Progenitor cell of endocrine pancreas (in vitro differentiated cells): ENCODE results near the gene P4HA3. TPM values are rescaled to one million over a fixed set of nuclear protein-coding genes. Genes with fewer than 3 reads are reported as not detected.

Source experiments
- DNase-seq: peaks from one replicate; pipeline ENCODE4 v3.0.0; 2021; ENCODE audit warnings: low spot score; ENCODE audit not compliant: unreplicated experiment
- H3K27ac Mint-ChIP-seq: 2 replicates; pipeline ENCODE4 v1.8.0; 2021; ENCODE audit warnings: mild to moderate bottlenecking, moderate library complexity, mixed read lengths
- H3K27me3 Mint-ChIP-seq: 2 replicates; pipeline ENCODE4 v1.8.0; 2021; ENCODE audit warnings: mixed read lengths
- H3K36me3 Mint-ChIP-seq: 2 replicates; pipeline ENCODE4 v1.8.0; 2022; ENCODE audit warnings: mixed read lengths; ENCODE audit not compliant: insufficient read depth
- H3K4me1 Mint-ChIP-seq: 2 replicates; pipeline ENCODE4 v1.8.0; 2021; ENCODE audit warnings: low read depth, mixed read lengths
- H3K4me3 Mint-ChIP-seq: 2 replicates; pipeline ENCODE4 v1.8.0; 2021; ENCODE audit warnings: low read depth, mild to moderate bottlenecking, moderate library complexity, mixed read lengths
- H3K9me3 Mint-ChIP-seq: 2 replicates; pipeline ENCODE4 v1.8.0; 2021; ENCODE audit warnings: low read depth, mixed read lengths
- total RNA-seq: library from RNA; stranded (reverse); gene quantifications from 2 replicates; pipeline ENCODE4 v1.2.1, GENCODE V29; 2021
- TF ChIP-seq, protein P1 (sequence below): fragments of 200-600 bp; sonication (generic); IDR thresholded peaks from one replicate; pipeline ENCODE4 v1.5.0; 2021; ENCODE audit warnings: antibody characterized with exemption, mild to moderate bottlenecking; ENCODE audit not compliant: unreplicated experiment

The P4HA3 gene
- total RNA-seq, 1 donor from 2014 or later: 0.17 TPM

DNA sequence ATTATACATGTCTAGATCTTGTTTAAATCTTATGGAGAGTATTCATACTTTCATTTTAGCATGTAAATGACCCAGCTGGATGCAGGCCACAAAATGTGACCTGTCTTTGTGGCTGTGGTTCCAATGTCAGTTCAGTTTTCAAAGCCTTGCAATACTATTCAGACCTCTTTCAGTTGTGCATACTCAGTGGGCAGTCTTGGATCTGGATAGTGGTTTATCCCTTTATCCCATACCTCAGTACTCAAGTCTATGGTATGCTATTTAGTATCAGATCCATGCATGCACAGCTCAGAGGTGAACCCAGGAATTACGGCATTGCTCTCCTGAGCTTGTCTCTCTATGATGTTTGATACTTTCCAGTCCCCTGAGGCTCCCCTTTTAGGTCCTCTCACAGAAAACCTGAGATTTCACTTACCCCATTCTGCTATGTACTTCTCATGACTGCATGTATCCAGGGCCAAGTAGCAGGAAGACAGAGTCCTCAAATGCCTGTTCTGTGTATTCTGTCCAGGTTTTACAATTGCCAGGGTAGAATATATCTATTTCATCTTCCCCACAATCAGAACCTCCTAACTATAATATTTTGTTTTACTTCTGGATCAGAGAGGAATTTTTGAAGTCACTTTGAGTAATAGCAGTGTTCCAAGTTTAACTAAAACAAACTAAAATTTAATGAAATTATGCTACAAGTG lies 6.9 kb upstream of the P4HA3 start:
- no peaks in the 10 kb centered on the region for H3K4me1 Mint-ChIP-seq
- peaks cover 13% of the 10 kb centered on the region for H3K9me3 Mint-ChIP-seq
- no peak for DNase-seq
- peaks cover 6% of the 10 kb centered on the region for H3K27me3 Mint-ChIP-seq
- no peak overlapping the region for H3K4me3 Mint-ChIP-seq
- H3K27ac Mint-ChIP-seq: no peak overlapping the region
- no peaks in the 10 kb centered on the region for H3K36me3 Mint-ChIP-seq
- TF ChIP-seq, protein P1, sequence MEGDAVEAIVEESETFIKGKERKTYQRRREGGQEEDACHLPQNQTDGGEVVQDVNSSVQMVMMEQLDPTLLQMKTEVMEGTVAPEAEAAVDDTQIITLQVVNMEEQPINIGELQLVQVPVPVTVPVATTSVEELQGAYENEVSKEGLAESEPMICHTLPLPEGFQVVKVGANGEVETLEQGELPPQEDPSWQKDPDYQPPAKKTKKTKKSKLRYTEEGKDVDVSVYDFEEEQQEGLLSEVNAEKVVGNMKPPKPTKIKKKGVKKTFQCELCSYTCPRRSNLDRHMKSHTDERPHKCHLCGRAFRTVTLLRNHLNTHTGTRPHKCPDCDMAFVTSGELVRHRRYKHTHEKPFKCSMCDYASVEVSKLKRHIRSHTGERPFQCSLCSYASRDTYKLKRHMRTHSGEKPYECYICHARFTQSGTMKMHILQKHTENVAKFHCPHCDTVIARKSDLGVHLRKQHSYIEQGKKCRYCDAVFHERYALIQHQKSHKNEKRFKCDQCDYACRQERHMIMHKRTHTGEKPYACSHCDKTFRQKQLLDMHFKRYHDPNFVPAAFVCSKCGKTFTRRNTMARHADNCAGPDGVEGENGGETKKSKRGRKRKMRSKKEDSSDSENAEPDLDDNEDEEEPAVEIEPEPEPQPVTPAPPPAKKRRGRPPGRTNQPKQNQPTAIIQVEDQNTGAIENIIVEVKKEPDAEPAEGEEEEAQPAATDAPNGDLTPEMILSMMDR: no peak

DNA sequence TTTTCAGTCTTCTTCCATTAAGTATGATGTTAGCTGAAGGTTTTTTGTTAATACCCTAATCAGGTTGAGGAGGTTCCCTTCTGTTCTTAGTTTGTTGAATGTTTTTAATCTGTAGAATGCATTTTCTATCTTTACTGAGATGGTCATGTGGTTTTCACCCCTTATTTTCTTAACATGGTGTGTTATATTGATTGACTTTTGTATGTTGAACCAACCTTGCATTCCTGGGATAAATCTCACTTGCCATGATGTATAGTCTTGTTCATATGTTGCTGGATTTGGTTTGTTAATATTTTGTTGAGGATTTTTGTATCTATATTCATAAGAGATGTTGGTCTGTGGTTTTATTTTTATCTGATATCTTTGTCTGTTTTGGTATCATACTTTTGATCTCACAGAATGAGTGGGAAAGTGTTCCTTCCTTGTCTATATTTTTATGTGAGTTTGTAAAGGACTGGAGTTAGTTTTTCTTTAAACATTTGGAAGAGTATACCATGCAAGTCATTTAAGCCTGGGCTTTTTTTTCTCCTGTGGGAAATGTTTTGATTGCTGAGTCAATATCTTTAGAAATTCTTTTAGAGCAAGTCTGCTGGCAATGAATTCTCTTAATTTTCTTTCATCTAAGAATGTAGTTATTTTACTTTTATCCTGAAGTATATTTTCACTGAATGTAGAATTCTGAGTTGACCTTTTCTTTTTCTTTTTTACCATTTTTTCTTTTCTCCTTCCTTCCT lies 5.5 kb upstream of the P4HA3 start:
- no peaks in the 10 kb centered on the region for H3K36me3 Mint-ChIP-seq
- peaks cover 13% of the 10 kb centered on the region for H3K9me3 Mint-ChIP-seq
- TF ChIP-seq, protein P1: no peak
- H3K27ac Mint-ChIP-seq: no peak overlapping the region
- H3K4me1 Mint-ChIP-seq: no peaks in the 10 kb centered on the region
- H3K4me3 Mint-ChIP-seq: no peak overlapping the region
- peaks cover 17% of the 10 kb centered on the region for H3K27me3 Mint-ChIP-seq
- DNase-seq: no peak

DNA sequence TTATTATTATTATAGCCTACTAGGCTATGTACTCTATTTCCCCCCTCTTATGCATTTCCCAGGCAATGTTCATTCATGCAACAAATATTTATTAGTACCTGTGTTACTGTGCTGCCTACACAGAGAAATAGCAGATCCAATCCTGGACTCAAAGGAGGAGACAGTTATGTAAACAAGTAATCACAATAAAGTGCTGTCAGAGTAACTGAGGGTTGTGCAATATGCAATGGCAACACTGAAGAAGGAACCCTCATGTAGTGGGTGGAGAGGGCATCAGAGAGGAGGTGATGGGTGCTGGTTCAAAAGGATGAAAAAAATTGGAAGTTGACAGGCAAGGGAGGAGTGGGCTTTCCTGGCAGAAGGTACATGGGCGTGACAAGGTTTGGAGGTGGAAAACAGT lies 886 bp upstream of the P4HA3 start:
- no peak overlapping the region for H3K4me3 Mint-ChIP-seq
- H3K27ac Mint-ChIP-seq: no peak overlapping the region
- DNase-seq: no peak
- TF ChIP-seq, protein P1: no peak
- no peaks in the 10 kb centered on the region for H3K36me3 Mint-ChIP-seq
- peaks cover 3% of the 10 kb centered on the region for H3K4me1 Mint-ChIP-seq
- peaks cover 10% of the 10 kb centered on the region for H3K9me3 Mint-ChIP-seq
- peaks cover 46% of the 10 kb centered on the region for H3K27me3 Mint-ChIP-seq

DNA sequence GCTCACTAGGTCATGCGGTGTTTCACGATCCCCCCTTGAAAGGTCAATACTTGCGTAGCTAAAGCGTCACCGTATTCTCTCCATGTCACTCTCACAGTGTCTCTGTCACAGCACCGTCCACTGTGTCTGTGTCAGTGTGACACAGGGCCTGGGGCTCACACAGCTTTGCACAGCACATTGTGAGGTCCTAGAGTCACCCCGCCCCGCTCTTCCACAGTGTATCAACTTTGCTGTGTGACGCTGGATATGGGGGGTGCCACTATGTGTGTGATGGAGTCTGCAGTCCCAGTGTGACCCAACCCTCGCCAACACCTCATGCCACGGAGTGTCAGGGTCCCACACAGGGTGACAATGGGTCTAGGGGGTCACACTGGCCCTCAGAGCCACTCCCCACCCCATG lies 583 bp downstream of the P4HA3 start:
- Mint-ChIP-seq H3K4me1 (peaks cover 3% of the 10 kb centered on the region), H3K27ac (no peak overlapping the region)
- TF ChIP-seq, protein P1: no peak

DNA sequence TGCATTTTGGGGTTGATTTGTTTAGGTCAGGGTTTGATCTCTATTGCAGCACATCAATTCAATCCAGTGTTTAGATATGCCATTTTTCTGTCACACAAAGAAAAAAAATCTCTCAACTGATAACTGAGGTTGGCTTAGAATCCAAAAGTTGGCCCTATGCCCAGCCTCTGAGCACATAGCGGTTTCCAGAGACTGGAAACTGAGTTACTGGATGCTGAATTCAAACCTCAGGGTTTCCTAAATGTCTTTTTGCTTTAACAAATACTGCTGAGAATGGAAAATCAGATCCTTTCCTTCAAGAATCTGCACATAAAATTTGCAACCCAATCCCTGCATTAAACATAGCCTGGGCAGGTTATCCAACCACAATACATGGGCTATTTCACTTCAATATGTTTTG lies 4.0 kb downstream of the P4HA3 start:
- Mint-ChIP-seq H3K27ac (no peak overlapping the region), H3K9me3 (no peaks in the 10 kb centered on the region), H3K4me3 (no peak overlapping the region), H3K36me3 (no peaks in the 10 kb centered on the region), H3K27me3 (peaks cover 58% of the 10 kb centered on the region), H3K4me1 (peaks cover 3% of the 10 kb centered on the region)
- no peak for DNase-seq
- TF ChIP-seq, protein P1: no peak

More for the DNA sequence above, 583 bp downstream of the P4HA3 start:
- peaks cover 58% of the 10 kb centered on the region for H3K27me3 Mint-ChIP-seq
- H3K9me3 Mint-ChIP-seq: peaks cover 3% of the 10 kb centered on the region
- H3K36me3 Mint-ChIP-seq: no peaks in the 10 kb centered on the region
- DNase-seq: no peak
- peak overlapping the region; percentile 50 for H3K4me3 Mint-ChIP-seq
